GM19023 (cell line): Measurements from ENCODE around the gene TCF15.

Experiments used
- ATAC-seq: cut with Tn5 transposase; IDR thresholded peaks from one replicate; pipeline ENCODE4 v1.9.1; 2021; ENCODE audit warnings: mild to moderate bottlenecking, moderate library complexity; ENCODE audit not compliant: unreplicated experiment

TCF15 gene, protein sequence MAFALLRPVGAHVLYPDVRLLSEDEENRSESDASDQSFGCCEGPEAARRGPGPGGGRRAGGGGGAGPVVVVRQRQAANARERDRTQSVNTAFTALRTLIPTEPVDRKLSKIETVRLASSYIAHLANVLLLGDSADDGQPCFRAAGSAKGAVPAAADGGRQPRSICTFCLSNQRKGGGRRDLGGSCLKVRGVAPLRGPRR

DNA sequence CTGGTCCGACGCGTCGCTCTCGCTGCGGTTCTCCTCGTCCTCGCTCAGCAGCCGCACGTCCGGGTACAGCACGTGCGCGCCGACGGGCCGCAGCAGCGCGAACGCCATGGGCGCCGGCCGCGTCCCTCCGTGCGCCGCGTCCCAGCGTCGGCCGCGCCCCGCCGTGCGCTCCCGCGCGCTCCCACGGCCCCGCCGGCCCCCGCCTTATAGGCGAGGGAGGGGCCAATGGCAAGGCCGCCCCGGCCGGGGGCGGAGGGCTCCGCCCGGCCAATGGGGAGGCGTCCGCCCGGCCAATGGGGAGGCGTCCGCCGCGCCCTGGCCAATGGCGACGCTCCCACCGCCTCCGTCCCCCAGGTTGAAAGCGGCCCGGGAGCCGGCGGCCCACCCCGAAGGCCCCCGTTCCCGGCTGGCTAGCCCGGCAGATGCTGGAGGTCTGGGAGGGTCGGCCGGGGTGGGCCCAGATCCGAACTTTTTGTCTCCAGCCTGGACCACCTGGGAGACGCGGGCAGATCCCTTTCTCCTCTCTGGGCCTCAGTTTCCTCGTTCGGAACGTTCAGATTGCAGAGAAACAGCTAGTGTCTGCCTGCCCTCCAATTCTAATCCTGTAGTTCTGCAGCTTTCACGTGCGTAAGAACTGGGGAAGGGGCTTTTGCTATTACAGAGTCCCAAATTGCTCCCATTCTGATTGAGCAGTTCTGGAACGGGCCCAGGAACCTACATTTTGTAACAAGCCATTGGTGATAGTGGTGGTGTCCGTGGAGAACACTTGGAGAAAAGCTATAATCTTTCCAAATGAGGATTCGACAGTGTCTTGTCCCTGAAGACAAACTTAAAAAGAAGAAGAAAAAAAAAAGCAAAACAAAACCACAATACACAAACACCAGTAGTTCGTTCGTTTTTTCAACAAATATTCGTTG lies at the start of gene TCF15:
Gene TCF15 (minus strand): TSS at position 180 of the 917 bp plus-strand sequence. CDS start 72 bp downstream, at position 108.
- ATAC-seq: no peak

DNA sequence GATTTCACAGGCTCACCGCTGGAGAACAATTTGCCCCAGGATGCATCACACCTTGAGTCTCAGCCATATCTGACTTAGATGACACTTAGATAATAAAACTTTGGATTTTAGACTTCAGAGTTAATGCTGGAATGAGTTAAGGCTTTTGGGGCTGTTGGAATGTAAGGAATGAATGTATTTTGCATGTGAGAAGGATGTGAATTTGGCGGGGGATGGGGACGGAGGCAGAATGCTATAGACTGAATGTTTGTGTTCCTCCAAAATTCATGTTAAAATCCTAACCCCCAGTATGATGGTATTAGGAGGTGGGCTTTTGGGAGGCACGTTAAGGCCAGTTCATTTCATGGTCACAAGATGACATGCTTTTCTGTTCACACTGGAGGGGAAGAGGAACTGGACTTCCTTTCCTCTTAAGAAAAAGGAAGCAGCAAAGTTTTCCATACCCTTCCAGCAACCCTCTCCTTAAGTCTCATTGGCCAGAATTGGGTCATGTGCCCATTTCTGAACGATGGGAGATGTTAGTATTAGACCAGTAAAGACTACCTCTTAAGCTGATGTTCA lies 48.7 kb upstream of the TCF15 start:
- no peak for ATAC-seq

DNA sequence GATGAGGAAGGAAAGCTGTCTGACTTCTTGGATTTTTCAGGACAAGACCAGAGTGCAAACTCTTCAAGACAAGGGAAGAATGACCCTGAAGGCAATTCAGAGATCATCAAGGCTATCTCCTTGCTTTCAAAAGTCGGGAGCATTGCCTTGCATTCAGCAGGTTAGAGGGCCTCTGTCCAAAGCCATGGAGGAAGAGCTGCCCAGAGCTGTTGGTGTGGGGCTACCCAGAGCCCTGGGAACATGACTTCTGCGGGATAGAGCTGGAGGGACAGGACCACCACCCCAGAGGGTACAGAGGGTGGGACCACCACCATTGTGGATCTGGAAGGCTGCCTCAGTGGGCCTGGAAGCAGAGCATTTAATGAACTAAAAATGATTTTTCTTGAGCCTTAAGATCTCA lies 48.1 kb upstream of the TCF15 start:
- ATAC-seq: no peak

DNA sequence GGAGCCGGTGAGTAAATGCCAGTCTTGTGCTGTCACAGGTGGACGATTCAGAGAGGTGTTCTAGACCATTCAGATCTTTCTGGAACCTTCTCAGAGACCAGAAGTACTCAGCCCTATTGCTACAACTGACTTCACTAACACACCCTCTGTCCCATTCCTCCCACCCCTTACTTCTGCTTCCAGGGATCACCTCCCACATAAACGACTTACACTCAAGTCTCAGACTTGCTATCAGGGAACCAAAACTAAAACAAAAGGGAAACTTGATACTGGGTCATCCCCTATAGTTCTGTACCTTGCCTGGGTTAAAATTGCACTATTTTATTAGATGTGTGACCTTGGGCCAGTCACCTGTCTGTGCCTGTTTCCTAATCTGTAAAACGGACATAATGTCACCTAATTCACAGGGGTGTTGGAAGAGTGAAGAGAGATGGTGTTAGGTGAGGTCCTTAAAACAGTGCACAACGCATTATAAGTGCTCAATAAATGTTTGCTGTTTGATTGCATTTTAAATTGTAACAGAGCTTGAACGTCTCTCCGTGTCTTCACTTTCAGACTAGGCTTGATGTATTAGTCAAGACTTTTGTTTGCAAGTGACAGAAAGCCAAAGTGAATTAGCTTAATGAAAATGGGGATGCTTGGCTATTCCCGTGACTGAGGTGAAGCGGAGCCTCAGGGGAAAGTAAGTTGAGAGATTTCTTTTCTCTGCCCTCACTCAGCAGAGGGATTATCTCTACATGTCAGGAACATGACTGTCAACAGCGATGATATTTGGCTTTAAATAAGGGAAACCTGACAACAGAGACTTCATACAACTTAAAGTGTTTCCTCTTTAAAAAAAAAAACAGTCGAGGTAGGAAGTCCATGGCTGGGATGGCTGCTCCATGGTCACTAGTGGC lies 45.9 kb upstream of the TCF15 start:
- ATAC-seq: no peak

DNA sequence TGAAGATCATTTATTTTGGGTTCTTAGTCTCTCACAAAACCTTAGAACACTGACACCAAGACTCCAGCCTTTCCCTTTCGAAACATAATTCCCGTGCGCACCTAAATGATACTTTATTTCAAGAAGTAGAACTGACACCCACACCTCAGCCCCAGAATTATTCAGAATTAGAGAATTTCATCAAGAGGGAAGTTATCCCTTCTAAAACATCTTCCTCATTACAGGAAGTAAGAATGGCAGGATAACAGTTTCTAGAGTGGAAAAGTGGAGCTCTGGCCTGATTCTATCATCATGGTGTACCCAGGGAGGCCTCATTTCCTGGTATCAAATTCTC lies 44.3 kb upstream of the TCF15 start:
- no peak for ATAC-seq

DNA sequence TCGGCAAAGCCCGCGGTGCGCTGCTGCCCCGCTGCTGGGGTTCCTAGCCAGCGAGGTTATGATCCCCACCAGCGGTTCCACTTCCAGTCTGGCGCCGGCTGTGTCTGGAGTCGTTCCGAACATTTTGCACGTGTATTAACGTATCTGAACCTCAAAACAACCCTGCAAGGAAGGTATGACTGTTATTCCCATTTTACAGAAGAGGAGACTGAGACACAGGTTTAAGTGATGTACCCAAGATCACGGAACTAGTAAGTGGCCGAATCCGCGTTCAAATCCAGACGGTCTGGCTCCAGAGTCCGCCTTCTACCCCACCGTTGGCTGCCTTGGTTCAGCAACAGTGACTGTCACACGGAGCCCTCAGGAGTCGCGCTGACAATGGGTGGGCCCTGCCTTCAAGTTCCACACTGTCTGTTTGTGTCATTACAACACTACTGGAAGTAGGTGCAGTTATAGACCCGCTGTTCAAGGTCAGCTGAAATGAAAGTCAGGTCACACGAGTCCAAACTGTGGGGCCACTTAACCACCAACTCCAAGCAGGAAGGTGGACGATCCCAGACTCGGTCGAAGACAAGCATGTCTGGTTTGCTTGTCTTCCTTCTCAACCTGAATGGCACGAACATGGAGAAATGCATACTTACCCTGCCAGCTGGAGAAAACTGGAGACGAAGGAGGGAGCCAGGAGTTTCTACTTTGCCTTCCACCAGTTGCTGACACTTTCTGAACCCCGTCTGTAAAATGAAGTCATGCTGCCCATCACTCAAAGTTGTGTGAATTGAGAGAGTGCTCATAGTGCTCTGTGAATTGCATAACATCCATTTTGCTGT lies 43.7 kb upstream of the TCF15 start:
- no peak for ATAC-seq

DNA sequence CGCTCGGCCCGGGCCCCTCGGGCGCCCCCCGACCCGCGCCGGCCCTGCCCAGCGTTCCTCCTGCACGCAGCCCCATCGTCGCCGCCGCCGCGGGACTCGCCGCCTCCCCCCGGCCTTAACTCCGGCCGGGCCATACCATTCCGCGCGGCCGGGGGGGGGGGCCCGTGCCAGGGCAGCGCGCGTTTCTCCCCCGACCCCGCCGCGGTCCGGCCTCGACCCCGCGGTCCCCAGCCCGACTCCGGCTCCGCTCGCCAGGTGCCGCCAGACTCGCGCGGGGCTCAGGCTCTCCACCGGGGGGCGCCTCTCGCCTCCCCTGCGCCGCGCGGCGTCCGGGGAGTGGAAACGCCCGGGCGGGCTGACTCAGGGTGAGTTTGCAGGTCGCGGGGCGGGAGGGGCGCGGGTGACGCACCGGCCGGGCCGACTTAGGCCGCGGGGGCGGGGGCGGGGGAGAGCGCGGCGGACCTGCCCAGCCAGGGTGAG lies 43.0 kb upstream of the TCF15 start, which contains the start of gene SRXN1:
Gene SRXN1 (minus strand): TSS at position 91 of the 480 bp plus-strand sequence. CDS start 15 bp downstream, at position 76.
- ATAC-seq: peak; percentile 82

DNA sequence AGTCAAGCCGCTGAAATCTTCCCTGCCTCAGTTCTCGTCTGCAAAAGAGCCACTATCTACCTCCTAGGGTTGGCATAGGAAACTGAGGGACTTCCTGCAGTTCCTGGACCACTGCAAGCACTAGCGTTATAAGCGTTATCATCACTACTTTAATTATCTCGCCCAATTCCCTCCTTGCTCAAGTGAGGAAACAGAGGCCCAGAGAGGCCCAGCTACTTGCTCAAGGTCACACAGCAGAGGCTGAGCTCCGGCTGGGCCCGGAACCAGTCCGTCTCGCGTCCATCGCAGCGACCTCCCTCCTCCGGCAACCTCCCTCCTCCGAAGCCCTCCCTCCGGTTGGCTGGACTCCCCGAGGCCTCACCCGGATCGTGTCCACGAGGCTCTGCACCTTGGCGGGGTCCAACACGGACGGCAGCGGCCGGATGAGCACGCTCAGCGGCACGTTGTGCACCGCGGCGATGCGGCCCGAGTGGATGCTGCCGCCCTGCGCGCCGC lies 42.6 kb upstream of the TCF15 start:
- peak; percentile 23 for ATAC-seq

DNA sequence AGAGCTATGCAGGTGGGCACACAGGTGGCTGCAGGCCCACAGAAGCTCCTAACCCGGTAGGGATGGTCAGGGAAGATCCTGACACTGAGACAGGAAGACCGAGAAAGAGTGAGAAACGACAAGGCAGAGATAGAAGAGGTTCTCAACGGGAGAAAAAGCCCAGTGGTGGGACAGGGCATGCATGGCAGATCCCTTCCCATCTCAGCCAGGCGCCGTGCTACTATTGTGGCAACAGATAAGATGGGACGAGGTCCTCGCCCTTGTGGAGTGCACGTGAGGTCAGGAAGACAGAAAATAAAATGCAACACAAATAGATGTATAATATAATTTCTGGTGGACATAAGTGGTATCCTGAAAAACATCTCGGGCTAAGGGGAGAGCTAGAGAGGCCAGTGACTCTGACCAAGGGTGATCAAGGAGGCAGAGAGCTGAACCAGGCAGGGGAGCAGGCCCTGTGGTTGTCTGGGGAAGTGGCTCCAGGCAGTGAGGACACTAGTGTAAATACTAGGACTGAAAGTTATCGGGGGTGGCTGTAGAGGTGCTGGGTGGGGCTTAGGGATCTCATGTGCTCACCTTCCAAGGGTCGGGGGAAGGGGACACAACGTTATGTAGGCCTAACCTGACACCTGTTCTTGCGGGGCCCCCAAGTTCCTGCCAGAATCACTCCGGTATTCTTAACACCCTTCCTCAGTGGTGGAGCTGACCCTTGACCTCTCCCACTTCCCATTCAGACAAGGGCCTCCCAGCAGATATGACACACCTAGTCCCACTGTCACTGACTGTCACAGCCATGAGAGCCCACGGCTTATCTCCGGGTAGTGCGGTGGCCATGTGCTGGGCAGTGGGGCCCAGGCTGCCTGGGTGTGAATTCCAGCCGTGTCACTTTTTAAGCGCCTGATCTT lies 41.9 kb upstream of the TCF15 start:
- no peak for ATAC-seq

DNA sequence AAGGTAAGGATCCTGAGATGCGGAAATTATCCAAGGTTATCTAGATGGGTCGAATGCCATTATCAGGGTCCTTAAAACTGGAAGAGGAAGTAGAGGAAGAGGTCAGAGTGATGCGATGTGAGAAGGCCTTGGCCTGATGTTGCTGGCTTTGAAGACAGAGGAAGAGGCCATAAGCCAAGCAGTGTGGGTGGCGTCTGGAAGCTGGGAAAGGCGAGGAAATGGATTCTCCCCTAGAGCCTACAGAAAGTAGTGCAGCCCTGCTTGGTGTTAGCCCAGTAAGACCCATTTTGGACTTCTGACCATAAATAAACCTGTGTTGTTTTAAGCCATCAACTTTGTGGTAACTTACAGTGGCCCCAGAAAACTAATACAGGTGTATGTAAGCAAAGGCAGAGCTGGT lies 40.8 kb upstream of the TCF15 start:
- ATAC-seq: no peak

DNA sequence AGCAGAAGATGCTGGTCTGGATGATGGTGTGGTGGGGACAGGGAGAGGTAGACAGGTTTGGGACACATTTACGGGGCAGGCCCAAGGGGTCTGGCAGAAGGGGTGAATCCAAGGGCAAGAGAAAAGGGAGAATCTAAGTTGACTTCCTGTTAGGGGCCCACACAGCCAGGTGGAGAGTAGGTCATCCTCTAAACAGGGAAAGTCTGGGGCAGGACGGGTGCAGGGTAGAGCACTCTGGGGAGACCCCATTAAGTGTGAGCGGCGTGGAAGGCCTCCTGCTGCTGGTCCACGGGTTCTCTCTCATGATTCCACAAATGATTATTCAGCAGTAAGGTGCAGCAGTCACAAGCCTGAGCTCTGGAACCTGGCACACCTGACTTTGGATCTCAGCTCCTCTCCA lies 40.2 kb upstream of the TCF15 start:
- no peak for ATAC-seq

DNA sequence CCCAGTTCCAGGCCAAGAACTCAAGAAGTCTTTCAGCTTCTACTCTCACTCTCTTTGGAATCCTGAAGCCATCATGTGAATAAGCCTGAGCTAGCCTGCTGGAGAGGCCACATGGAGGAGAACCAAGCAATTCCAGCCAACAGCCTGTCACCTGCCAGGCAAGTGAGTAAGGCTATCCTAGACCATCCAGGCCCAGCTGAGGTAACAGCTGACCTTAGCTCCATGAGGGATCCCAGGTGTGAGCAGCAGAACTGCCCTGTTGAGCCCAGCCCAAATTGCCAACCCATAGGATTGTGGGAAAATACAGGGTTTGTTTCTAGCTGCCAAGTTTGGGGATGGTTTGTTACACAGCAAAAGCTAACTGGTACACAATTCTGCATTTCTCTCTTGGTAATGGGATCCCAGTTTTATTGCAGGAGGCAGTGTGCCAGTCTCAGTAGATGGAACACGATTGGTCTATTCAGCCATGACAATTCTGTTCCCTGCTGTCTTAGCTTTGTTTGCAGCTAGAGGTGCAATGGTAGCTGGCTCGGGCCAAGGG lies 37.4 kb upstream of the TCF15 start:
- no peak for ATAC-seq

DNA sequence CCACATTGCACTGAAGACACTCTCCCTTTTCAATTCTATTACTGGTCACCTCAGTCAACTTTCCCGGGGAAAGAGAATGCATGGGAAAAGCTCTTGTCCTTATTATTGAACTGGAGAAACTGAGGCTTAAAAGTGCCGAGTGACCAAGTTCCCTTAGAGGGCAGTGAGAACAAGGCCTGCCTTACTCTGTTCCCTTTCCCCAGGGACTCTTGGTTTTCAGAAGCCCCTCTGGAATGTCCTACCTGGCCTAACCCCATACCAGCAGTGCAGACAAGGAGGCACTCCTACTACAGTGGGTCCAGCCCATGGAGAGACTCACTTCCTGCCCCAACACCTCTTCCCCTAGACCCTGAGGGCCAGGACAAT lies 36.7 kb upstream of the TCF15 start:
- ATAC-seq: no peak

DNA sequence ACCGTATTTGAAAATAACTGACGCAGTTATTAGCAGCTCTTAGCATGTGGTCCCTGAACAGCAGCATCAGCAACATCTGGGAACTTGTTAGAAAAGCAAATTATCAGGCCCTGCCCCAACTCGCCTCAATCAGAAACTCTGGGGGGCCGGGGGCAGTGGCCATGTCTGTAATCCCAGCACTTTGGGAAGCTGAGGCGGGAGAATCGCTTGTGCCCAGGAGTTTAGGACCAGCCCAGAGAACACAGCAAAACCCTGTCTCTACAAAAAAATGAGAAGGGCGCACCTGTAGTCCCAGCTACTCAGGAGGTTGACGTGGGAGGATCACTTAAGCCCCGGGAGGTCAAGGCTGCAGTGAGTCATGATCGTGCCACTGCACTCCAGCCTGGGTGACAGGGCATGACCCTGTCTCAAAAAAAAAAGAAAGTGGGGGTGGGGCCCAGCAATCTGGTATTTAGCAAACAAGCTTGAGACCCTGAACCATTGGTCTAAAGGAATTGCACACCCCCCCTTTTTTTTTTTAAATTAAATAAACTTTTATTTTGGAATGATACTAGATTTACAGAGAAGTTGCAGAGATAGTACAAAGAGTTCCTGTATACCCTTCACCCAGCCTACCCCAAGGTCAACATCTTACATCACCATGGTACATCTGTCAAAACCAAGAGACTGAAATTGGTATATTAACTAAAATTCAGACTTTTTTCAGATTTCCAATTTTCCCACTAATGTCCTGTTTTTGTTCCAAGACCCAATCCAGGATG lies 36.2 kb upstream of the TCF15 start:
- ATAC-seq: no peak

DNA sequence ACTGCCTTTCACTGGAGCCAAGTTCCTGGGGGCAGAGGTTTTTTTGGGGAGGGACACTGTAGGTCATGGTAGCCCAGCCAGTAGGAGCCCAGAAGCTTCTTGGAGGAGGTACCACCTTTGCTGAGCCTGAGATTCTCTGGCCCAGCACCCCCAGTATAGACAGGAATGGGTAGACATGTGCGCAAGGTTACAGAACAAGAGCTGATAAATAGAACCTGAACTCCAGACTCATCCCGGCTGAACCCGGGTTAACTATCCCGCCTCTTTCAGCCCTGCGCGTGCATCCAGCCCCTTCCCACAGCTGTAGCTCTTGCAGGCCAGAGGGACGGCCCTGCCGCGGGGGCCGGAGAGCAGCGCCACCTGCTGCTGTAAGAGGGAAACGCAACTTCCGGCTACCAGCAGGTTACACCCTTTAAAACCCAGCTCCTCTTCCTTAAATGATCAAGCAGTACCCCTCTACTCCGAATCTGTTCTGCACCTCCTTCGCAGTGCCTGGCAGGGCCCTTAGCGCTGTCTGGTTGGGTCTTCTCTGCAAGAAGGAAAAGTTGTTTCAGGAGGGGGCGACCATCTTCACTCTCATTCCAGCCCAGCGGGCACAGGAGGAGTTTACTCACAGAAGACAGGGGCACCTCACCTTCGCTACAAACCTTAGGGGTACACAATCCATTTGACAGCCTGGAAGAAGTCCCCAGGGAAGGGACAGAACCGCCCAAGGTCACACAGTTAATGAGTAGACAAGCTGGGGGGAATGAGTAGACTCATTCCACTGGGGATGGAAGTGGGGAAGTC lies 35.4 kb upstream of the TCF15 start:
- ATAC-seq: no peak

DNA sequence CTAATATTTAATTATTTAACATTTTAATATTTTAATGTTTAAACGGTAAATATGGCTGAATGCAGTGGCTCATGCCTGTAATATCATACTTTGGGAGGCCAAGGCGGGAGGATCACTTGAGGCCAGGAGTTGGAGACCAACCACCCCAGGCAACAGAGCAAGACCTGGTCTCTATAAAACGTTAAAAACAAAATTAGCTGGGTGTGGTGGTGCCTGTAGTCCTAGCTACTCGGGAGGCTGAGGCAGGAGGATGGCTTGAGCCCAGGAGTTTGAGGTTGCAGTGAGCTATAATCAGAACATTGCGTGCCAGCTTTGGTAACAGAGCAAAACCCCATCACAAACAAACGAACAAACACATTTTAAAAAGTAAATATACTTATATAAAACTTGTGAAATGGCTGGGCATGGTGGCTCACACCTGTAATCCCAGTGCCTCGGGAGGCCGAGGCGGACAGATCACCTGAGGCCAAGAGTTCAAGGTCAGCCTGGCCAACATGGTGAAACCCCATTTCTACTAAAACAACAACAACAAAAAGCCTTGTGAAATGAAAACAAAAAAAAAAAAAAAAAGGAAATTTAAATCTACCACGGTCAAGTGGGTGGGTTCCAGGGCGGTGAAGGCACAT lies 34.7 kb upstream of the TCF15 start:
- ATAC-seq: no peak
